ENCODE results near the gene PTF1A.

The PTF1A gene

GRCh38 chr10:23174977-23175512 lies 17.1 kb upstream of the PTF1A start:
- H3K9me3 ChIP-seq = no peaks in the 10 kb centered on the region
- peaks cover 80% of the 10 kb centered on the region for H3K27me3 ChIP-seq
- no peak for TF ChIP-seq CTCF (IDR thresholded peaks at IDR 0.05; ENCODE audit: low read depth, low read length)
- H3K4me3 ChIP-seq (ENCODE audit: low read depth, low read length) = no peak overlapping the region
- H3K36me3 ChIP-seq = no peaks in the 10 kb centered on the region
- no peaks in the 10 kb centered on the region for H3K4me1 ChIP-seq
- DNase-seq = no peak

GRCh38 chr10:23186178-23186577 lies 5.9 kb upstream of the PTF1A start:
- Histone ChIP-seq H3K36me3 (no peaks in the 10 kb centered on the region), H3K9me3 (no peaks in the 10 kb centered on the region), H3K27me3 (peaks cover 19% of the 10 kb centered on the region), H3K4me1 (no peaks in the 10 kb centered on the region), H3K4me3 (ENCODE audit: low read depth, low read length) (no peak overlapping the region)
- TF ChIP-seq CTCF (IDR thresholded peaks at IDR 0.05; ENCODE audit: low read depth, low read length) = no peak
- DNase-seq = no peak

- no peak overlapping the region for H3K4me3 ChIP-seq (ENCODE audit: low read depth, low read length)
- DNase-seq = no peak
- H3K4me1 ChIP-seq = no peaks in the 10 kb centered on the region
- H3K27me3 ChIP-seq = peaks cover 24% of the 10 kb centered on the region
- no peaks in the 10 kb centered on the region for H3K36me3 ChIP-seq
- no peak for TF ChIP-seq CTCF (IDR thresholded peaks at IDR 0.05; ENCODE audit: low read depth, low read length)
- H3K9me3 ChIP-seq = no peaks in the 10 kb centered on the region
Measured at GRCh38 chr10:23186697-23187096, 5.4 kb upstream of the PTF1A start.

GRCh38 chr10:23187155-23187554 lies 5.0 kb upstream of the PTF1A start:
- no peak for TF ChIP-seq CTCF (IDR thresholded peaks at IDR 0.05; ENCODE audit: low read depth, low read length)
- Histone ChIP-seq H3K4me3 (ENCODE audit: low read depth, low read length) (no peak overlapping the region), H3K36me3 (no peaks in the 10 kb centered on the region), H3K9me3 (no peaks in the 10 kb centered on the region), H3K4me1 (no peaks in the 10 kb centered on the region), H3K27me3 (peaks cover 29% of the 10 kb centered on the region)
- no peak for DNase-seq

- TF ChIP-seq CTCF (IDR thresholded peaks at IDR 0.05; ENCODE audit: low read depth, low read length) = no peak
- H3K9me3 ChIP-seq = no peaks in the 10 kb centered on the region
- H3K4me3 ChIP-seq (ENCODE audit: low read depth, low read length) = no peak overlapping the region
- peaks cover 46% of the 10 kb centered on the region for H3K27me3 ChIP-seq
- no peak for DNase-seq
- no peaks in the 10 kb centered on the region for H3K36me3 ChIP-seq
- no peaks in the 10 kb centered on the region for H3K4me1 ChIP-seq
Measured at GRCh38 chr10:23189024-23189423, 3.1 kb upstream of the PTF1A start.

- no peak for DNase-seq
- Histone ChIP-seq H3K27me3 (peaks cover 66% of the 10 kb centered on the region), H3K4me3 (ENCODE audit: low read depth, low read length) (no peak overlapping the region), H3K36me3 (no peaks in the 10 kb centered on the region), H3K4me1 (no peaks in the 10 kb centered on the region), H3K9me3 (no peaks in the 10 kb centered on the region)
- no peak for TF ChIP-seq CTCF (IDR thresholded peaks at IDR 0.05; ENCODE audit: low read depth, low read length)
Measured at GRCh38 chr10:23190872-23191763, 994 bp upstream of the PTF1A start.
